Type B pancreatic cell (in vitro differentiated cells): Measurements from ENCODE around the gene SPATA46. TPM values are rescaled to one million over a fixed set of nuclear protein-coding genes. Genes with fewer than 3 reads are reported as not detected.

Experiments used
- DNase-seq: peaks from one replicate; pipeline ENCODE4 v3.0.0; 2021; ENCODE audit warnings: mixed read lengths; ENCODE audit not compliant: unreplicated experiment; ENCODE audit errors: extremely low spot score
- H3K27ac Mint-ChIP-seq: 2 replicates; pipeline ENCODE4 v1.8.0; 2021; ENCODE audit warnings: mild to moderate bottlenecking, mixed read lengths
- H3K27me3 Mint-ChIP-seq: 2 replicates; pipeline ENCODE4 v1.8.0; 2021; ENCODE audit warnings: mixed read lengths
- H3K36me3 Mint-ChIP-seq: 2 replicates; pipeline ENCODE4 v1.8.0; 2021; ENCODE audit warnings: mixed read lengths
- H3K4me1 Mint-ChIP-seq: one replicate; pipeline ENCODE4 v1.8.0; 2021; ENCODE audit warnings: mixed read lengths; ENCODE audit not compliant: unreplicated experiment
- H3K4me3 Mint-ChIP-seq: 2 replicates; pipeline ENCODE4 v1.8.0; 2021; ENCODE audit warnings: mild to moderate bottlenecking, mixed read lengths
- H3K9me3 Mint-ChIP-seq: 2 replicates; pipeline ENCODE4 v1.8.0; 2021; ENCODE audit warnings: mixed read lengths
- CTCF ChIP-seq: fragments of 200-600 bp; sonication (generic); conservative IDR thresholded peaks from 2 replicates; pipeline ENCODE4 v1.5.0; 2021; ENCODE audit warnings: antibody characterized with exemption, mild to moderate bottlenecking
- total RNA-seq: library from RNA; stranded (reverse); gene quantifications from 2 replicates; pipeline ENCODE4 v1.2.1, GENCODE V29; 2021; ENCODE audit warnings: low replicate concordance

SPATA46 gene
- total RNA-seq, 1 donor from 2014 or later = not detected

DNA sequence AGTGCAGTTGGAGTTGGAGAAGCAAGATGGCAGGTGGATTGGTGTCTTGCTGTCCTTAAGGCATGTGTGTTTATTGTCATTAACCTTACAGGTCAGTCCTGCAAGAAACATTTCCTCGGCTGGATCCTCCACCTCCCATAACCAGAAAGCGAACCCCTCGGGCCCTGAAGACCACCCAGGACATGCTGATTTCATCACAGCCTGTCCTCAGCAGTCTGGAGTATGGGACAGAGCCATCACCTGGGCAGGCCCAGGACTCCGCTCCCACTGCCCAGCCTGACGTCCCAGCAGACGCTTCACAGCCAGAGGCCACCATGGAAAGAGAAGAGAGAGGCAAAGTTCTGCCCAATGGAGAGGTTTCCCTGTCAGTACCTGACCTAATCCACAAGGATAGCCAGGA is 6.4 kb upstream of the SPATA46 start:
- no peak overlapping the region for H3K4me3 Mint-ChIP-seq
- H3K27ac Mint-ChIP-seq = no peak overlapping the region
- no peak for DNase-seq
- H3K9me3 Mint-ChIP-seq = peaks cover 5% of the 10 kb centered on the region
- peaks cover 23% of the 10 kb centered on the region for H3K4me1 Mint-ChIP-seq
- no peaks in the 10 kb centered on the region for H3K27me3 Mint-ChIP-seq
- TF ChIP-seq CTCF = no peak
- H3K36me3 Mint-ChIP-seq = peaks cover 15% of the 10 kb centered on the region

GRCh38 chr1:162381941-162382750 is 5.5 kb upstream of the SPATA46 start:
- DNase-seq = peak; percentile 49
- Mint-ChIP-seq H3K27ac (peak overlapping the region; percentile 86), H3K36me3 (peaks cover 15% of the 10 kb centered on the region), H3K27me3 (no peaks in the 10 kb centered on the region), H3K9me3 (peaks cover 5% of the 10 kb centered on the region), H3K4me1 (peaks cover 18% of the 10 kb centered on the region), H3K4me3 (no peak overlapping the region)
- TF ChIP-seq CTCF = no peak

GRCh38 chr1:162381383-162381782 is 4.7 kb upstream of the SPATA46 start, which contains the start of gene C1orf226:
Gene C1orf226 (plus strand): TSS chr1:162381728. CDS start chr1:162381902, 174 bp downstream.
- TF ChIP-seq CTCF = no peak
- peaks cover 15% of the 10 kb centered on the region for H3K36me3 Mint-ChIP-seq
- H3K27ac Mint-ChIP-seq = peak within 1 kb of the TSS; percentile 86
- peaks cover 22% of the 10 kb centered on the region for H3K4me1 Mint-ChIP-seq
- peak within 1 kb of the TSS; percentile 11 for H3K4me3 Mint-ChIP-seq
- peaks cover 5% of the 10 kb centered on the region for H3K9me3 Mint-ChIP-seq
- DNase-seq = peak; percentile 31
- H3K27me3 Mint-ChIP-seq = no peaks in the 10 kb centered on the region

GRCh38 chr1:162380061-162380846 is 3.6 kb upstream of the SPATA46 start:
- H3K27me3 Mint-ChIP-seq = no peaks in the 10 kb centered on the region
- H3K27ac Mint-ChIP-seq = no peak overlapping the region
- no peak overlapping the region for H3K4me3 Mint-ChIP-seq
- TF ChIP-seq CTCF = no peak
- H3K36me3 Mint-ChIP-seq = peaks cover 12% of the 10 kb centered on the region
- peaks cover 5% of the 10 kb centered on the region for H3K9me3 Mint-ChIP-seq
- peaks cover 21% of the 10 kb centered on the region for H3K4me1 Mint-ChIP-seq
- DNase-seq = no peak

DNA sequence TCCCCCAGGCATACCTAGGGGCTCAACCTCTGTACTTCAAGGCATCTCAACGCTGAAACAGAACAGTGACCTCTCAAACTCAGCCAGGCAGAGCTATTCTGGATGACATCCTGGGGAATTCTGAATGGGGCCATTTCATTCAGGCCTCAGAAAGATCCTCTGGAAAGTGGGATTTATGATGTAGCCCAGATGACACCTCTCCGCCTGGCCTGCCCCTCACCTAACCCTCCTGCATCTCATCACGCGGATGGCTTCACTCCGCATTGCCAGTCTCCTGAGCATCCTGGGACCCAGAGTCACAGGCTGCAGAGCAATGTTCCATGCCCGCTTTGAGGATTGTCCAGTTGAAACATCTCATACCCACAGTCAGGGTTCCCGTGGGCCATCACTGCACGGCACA is 1.2 kb downstream of the SPATA46 start:
- no peak overlapping the region for H3K4me3 Mint-ChIP-seq
- H3K4me1 Mint-ChIP-seq = peaks cover 6% of the 10 kb centered on the region
- no peaks in the 10 kb centered on the region for H3K9me3 Mint-ChIP-seq
- H3K36me3 Mint-ChIP-seq = no peaks in the 10 kb centered on the region
- no peak for DNase-seq
- no peak overlapping the region for H3K27ac Mint-ChIP-seq
- no peak for TF ChIP-seq CTCF
- H3K27me3 Mint-ChIP-seq = no peaks in the 10 kb centered on the region
